Esophagus squamous epithelium (tissue), 4 donors: ENCODE results near the gene MAN2A2.

ENCODE experiments used
- POLR2A ChIP-seq, 4 donors: fragments of 450-650 bp; IDR thresholded peaks; one replicate each; pipeline ENCODE4 v1.6.1; 2017; ENCODE audit warnings: antibody characterized with exemption in 4 of 4, mild to moderate bottlenecking in 4 of 4, moderate library complexity in 3 of 4
- TF ChIP-seq, protein P1 (sequence below), 6 experiments: fragments of 450-650 bp in 4 of 6; fragments of 200-600 bp in 2 of 6; sonication (generic) in 2 of 6; IDR thresholded peaks; one replicate each; pipeline ENCODE4 v1.5.1; 2016 to 2019; ENCODE audit warnings: antibody characterized with exemption in 6 of 6, mild to moderate bottlenecking in 4 of 6, moderate library complexity in 4 of 6

DNA sequence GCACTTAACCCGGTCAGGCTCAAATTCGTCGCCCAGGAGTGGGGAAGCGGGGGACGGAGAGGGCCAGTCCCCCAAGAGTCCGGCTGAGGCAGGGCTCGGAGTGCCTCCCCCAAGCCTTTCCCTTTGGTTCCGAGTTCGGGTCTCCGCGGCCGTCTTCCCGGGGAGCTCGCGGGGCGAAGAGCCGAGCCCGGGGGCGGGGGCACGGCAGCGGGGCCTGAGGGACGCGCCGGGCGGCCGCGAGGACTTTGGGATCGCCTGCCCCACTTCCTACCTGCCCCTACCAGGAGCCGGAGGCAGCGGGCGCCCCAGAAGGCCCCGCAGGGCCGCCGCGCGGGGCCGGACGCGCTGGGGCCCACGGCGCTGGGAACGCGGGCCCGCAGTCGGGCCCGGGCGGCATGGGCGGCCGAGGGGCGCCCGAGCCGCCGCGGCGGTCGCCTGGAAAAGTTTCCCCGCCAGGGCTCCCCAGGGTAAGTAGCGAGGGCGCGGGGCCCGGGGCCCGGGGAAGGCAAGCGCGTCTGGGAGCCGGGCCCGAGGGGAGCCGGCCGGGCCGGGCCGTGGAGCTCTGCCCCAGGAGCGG is 31.9 kb upstream of the MAN2A2 start:
- TF ChIP-seq, protein P1, sequence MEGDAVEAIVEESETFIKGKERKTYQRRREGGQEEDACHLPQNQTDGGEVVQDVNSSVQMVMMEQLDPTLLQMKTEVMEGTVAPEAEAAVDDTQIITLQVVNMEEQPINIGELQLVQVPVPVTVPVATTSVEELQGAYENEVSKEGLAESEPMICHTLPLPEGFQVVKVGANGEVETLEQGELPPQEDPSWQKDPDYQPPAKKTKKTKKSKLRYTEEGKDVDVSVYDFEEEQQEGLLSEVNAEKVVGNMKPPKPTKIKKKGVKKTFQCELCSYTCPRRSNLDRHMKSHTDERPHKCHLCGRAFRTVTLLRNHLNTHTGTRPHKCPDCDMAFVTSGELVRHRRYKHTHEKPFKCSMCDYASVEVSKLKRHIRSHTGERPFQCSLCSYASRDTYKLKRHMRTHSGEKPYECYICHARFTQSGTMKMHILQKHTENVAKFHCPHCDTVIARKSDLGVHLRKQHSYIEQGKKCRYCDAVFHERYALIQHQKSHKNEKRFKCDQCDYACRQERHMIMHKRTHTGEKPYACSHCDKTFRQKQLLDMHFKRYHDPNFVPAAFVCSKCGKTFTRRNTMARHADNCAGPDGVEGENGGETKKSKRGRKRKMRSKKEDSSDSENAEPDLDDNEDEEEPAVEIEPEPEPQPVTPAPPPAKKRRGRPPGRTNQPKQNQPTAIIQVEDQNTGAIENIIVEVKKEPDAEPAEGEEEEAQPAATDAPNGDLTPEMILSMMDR (IDR thresholded peaks at IDR 0.05) = no peak
- TF ChIP-seq POLR2A (IDR thresholded peaks at IDR 0.05) = no peak
